GM23338 (cell line): Measurements from ENCODE around the gene SUGCT. TPM values are rescaled to one million over a fixed set of nuclear protein-coding genes. Genes with fewer than 3 reads are reported as not detected.

Experiments used
- ATAC-seq: fragments of 200-7000 bp; cut with Tn5 transposase; 3 replicates; pipeline ENCODE4 v1.9.1; 2020
- DNase-seq: peaks from one replicate; pipeline ENCODE4 v3.0.0-alpha.2; 2015; ENCODE audit warnings: low spot score
- H2AFZ ChIP-seq: fragments of 200-600 bp; sonication (generic); 2 replicates; pipeline ENCODE4 v1.8.0; 2016; ENCODE audit warnings: antibody characterized with exemption, mild to moderate bottlenecking, moderate library complexity
- H3F3A ChIP-seq: fragments of 200-600 bp; sonication (generic); replicated peaks from 2 replicates; pipeline ENCODE4 v1.8.0; 2017; ENCODE audit warnings: antibody characterized with exemption, mixed run types, low read depth
- H3K27ac ChIP-seq: fragments of 200-600 bp; sonication (generic); 2 replicates; pipeline ENCODE4 v1.6.1; 2016; ENCODE audit warnings: low read depth
- H3K27me3 ChIP-seq: fragments of 200-600 bp; sonication (generic); 2 replicates; pipeline ENCODE4 v1.8.0; 2016; ENCODE audit warnings: mild to moderate bottlenecking, mixed run types, moderate library complexity; ENCODE audit not compliant: insufficient read depth
- H3K36me3 ChIP-seq: fragments of 200-600 bp; sonication (generic); 2 replicates; pipeline ENCODE4 v1.8.0; 2016; ENCODE audit warnings: mild to moderate bottlenecking; ENCODE audit not compliant: insufficient read depth
- H3K4me1 ChIP-seq: fragments of 200-600 bp; sonication (generic); 2 replicates; pipeline ENCODE4 v1.8.0; 2016; ENCODE audit warnings: mild to moderate bottlenecking, moderate library complexity; ENCODE audit not compliant: insufficient read depth
- H3K4me2 ChIP-seq: fragments of 200-600 bp; sonication (generic); 2 replicates; pipeline ENCODE4 v1.7.1; 2017; ENCODE audit warnings: mixed run types
- H3K4me3 ChIP-seq: fragments of 200-600 bp; sonication (generic); 2 replicates; pipeline ENCODE4 v1.6.1; 2016; ENCODE audit warnings: mixed run types
- H3K79me2 ChIP-seq: fragments of 200-600 bp; sonication (generic); replicated peaks from 2 replicates; pipeline ENCODE4 v1.8.0; 2017; ENCODE audit warnings: mild to moderate bottlenecking; ENCODE audit not compliant: insufficient read depth
- H3K9me2 ChIP-seq: fragments of 200-600 bp; sonication (generic); 2 replicates; pipeline ENCODE4 v1.8.0; 2017; ENCODE audit not compliant: insufficient read depth
- H4K20me1 ChIP-seq: fragments of 200-600 bp; sonication (generic); replicated peaks from 2 replicates; pipeline ENCODE4 v1.8.0; 2017; ENCODE audit warnings: mild to moderate bottlenecking; ENCODE audit not compliant: insufficient read depth
- H3K27ac Mint-ChIP-seq: 2 replicates; pipeline ENCODE4 v1.8.0; 2020; ENCODE audit warnings: inconsistent platforms, mild to moderate bottlenecking, moderate library complexity, mixed read lengths
- H3K27me3 Mint-ChIP-seq: 3 replicates; pipeline ENCODE4 v1.8.0; 2022; ENCODE audit warnings: low read depth, mild to moderate bottlenecking, moderate library complexity, mixed read lengths, inconsistent platforms; ENCODE audit not compliant: insufficient read depth, poor library complexity
- H3K36me3 Mint-ChIP-seq: 3 replicates; pipeline ENCODE4 v1.8.0; 2021; ENCODE audit warnings: low read depth, mild to moderate bottlenecking, inconsistent platforms, moderate library complexity, mixed read lengths
- H3K4me1 Mint-ChIP-seq: 3 replicates; pipeline ENCODE4 v1.8.0; 2020; ENCODE audit warnings: mild to moderate bottlenecking, inconsistent platforms, mixed read lengths
- H3K4me3 Mint-ChIP-seq: 3 replicates; pipeline ENCODE4 v1.8.0; 2021; ENCODE audit warnings: moderate library complexity, mild to moderate bottlenecking, inconsistent platforms, mixed read lengths
- H3K9me3 Mint-ChIP-seq: 3 replicates; pipeline ENCODE4 v1.8.0; 2020; ENCODE audit warnings: moderate library complexity, mild to moderate bottlenecking, inconsistent platforms, mixed read lengths
- CREB1 ChIP-seq: fragments of 250-450 bp; sonication (Bioruptor Pico); IDR thresholded peaks from 2 replicates; pipeline ENCODE4 v1.5.0; 2020; ENCODE audit warnings: low read depth, mild to moderate bottlenecking, moderate library complexity
- CTCF ChIP-seq, 2 experiments: fragments of 200-600 bp in 1 of 2; sonication (generic) in 1 of 2; conservative IDR thresholded peaks; 2 replicates each; pipeline versions ENCODE4 v1.5.1 to v1.6.1; 2016 to 2017; ENCODE audit warnings: antibody characterized with exemption in 2 of 2, low read depth in 2 of 2, mild to moderate bottlenecking in 2 of 2, moderate library complexity in 1 of 2
- ETS1 ChIP-seq: IDR thresholded peaks from 2 replicates; pipeline ENCODE4 v1.6.1; 2016; ENCODE audit warnings: antibody characterized with exemption
- EZH2 ChIP-seq: fragments of 200-600 bp; sonication (generic); IDR thresholded peaks from one replicate; pipeline ENCODE4 v1.8.0; 2017; ENCODE audit warnings: antibody characterized with exemption, mild to moderate bottlenecking, low read depth; ENCODE audit not compliant: unreplicated experiment
- EZH2phosphoT487 ChIP-seq: fragments of 200-600 bp; sonication (generic); IDR thresholded peaks from one replicate; pipeline ENCODE4 v1.8.1; 2018; ENCODE audit warnings: antibody characterized with exemption; ENCODE audit not compliant: unreplicated experiment
- JUNB ChIP-seq: IDR thresholded peaks from one replicate; pipeline ENCODE4 v1.6.1; 2016; ENCODE audit warnings: antibody characterized with exemption; ENCODE audit not compliant: unreplicated experiment
- NANOG ChIP-seq: IDR thresholded peaks from 2 replicates; pipeline ENCODE4 v1.6.1; 2016; ENCODE audit warnings: antibody characterized with exemption, borderline replicate concordance
- POLR2AphosphoS5 ChIP-seq: IDR thresholded peaks from 2 replicates; pipeline ENCODE4 v1.6.1; 2016; ENCODE audit warnings: antibody characterized with exemption, low read depth
- REST ChIP-seq: IDR thresholded peaks from one replicate; pipeline ENCODE4 v1.6.1; 2018; ENCODE audit warnings: antibody characterized with exemption; ENCODE audit not compliant: unreplicated experiment
- STAT1 ChIP-seq: IDR thresholded peaks from one replicate; pipeline ENCODE4 v1.6.1; 2016; ENCODE audit warnings: antibody characterized with exemption; ENCODE audit not compliant: unreplicated experiment
- ZNF114 ChIP-seq: fragments of 250-450 bp; sonication (Bioruptor Pico); IDR thresholded peaks from 2 replicates; pipeline ENCODE4 v1.5.0; 2020; ENCODE audit warnings: mild to moderate bottlenecking, moderate library complexity
- ZNF331 ChIP-seq: fragments of 250-450 bp; sonication (Bioruptor Pico); IDR thresholded peaks from 2 replicates; pipeline ENCODE4 v1.5.0; 2020; ENCODE audit warnings: low read depth, mild to moderate bottlenecking, moderate library complexity
- ZNF462 ChIP-seq: fragments of 250-450 bp; sonication (Bioruptor Pico); IDR thresholded peaks from 2 replicates; pipeline ENCODE4 v1.5.0; 2020; ENCODE audit warnings: mild to moderate bottlenecking, moderate library complexity
- polyA plus RNA-seq: library from polyadenylated mRNA; unstranded; fragments of >200 nt; fragmentation: Nextera tagmentation; extraction: Ambion mirVana; gene quantifications from 2 replicates; pipeline ENCODE4 v1.2.1, GENCODE V29; 2016
- total RNA-seq: library from RNA; depleted of rRNA; stranded (reverse); fragments of >200 nt; shearing (Covaris generic); gene quantifications from 2 replicates; pipeline ENCODE4 v1.2.3, GENCODE V29; 2014

SUGCT gene
- total and polyA plus RNA-seq, 2 experiments from 2014 or later = 4.2 to 5.6 TPM

GRCh38 chr7:40848541-40849221 is 713.9 kb downstream of the SUGCT start:
- Mint-ChIP-seq H3K4me3 (no peak overlapping the region), H3K9me3 (peaks cover 2% of the 10 kb centered on the region; the same call in 1 of the 3 replicates), H3K36me3 (peaks cover 1% of the 10 kb centered on the region; the same call in 2 of the 3 replicates), H3K27ac (no peak overlapping the region), H3K4me1 (no peaks in the 10 kb centered on the region), H3K27me3 (no peaks in the 10 kb centered on the region)
- Histone ChIP-seq H3K4me3 (no peak overlapping the region), H3K9me2 (no peaks in the 10 kb centered on the region), H4K20me1 (no peaks in the 10 kb centered on the region), H3K36me3 (no peaks in the 10 kb centered on the region), H3F3A (no peaks in the 10 kb centered on the region), H3K27me3 (no peaks in the 10 kb centered on the region), H3K27ac (no peak overlapping the region), H3K4me2 (no peak overlapping the region), H3K79me2 (no peaks in the 10 kb centered on the region), H3K4me1 (no peaks in the 10 kb centered on the region), H2AFZ (no peak overlapping the region)
- TF ChIP-seq STAT1 = no peak
- no peak for TF ChIP-seq JUNB
- TF ChIP-seq REST = no peak
- no peak for TF ChIP-seq POLR2AphosphoS5
- no peak for TF ChIP-seq EZH2phosphoT487
- TF ChIP-seq CTCF (conservative IDR thresholded peaks at IDR 0.05; ENCODE audit: low read depth in 2 of 2) = no peak
- TF ChIP-seq ETS1 = no peak
- TF ChIP-seq ZNF462 = no peak
- TF ChIP-seq CREB1 (CRISPR knock-in tag) = no peak
- no peak for TF ChIP-seq EZH2
- no peak for TF ChIP-seq NANOG
- TF ChIP-seq ZNF331 (CRISPR knock-in tag) = no peak
- TF ChIP-seq ZNF114 (CRISPR knock-in tag) = no peak
- no peak for ATAC-seq
- DNase-seq = no peak
